ENCODE data around the gene KIFC3.
"Not testable (repeated sequence)": the region's sequence is repeated elsewhere in the genome, so short reads cannot be mapped to it uniquely, and the experiment has no call there.

KIFC3 gene

GRCh38 chr16:57788252-57788841 lies 13.9 kb downstream of the KIFC3 start:
- no peak overlapping the region for H3K27ac ChIP-seq (ENCODE audit: low read depth, low read length)
- H3K27me3 ChIP-seq (ENCODE audit: control insufficient read depth in 1 of 2, insufficient read depth in 2 of 2, low read length in 2 of 2), result no peaks in the 10 kb centered on the region
- no peak overlapping the region for H3K9ac ChIP-seq (ENCODE audit: low read length)
- no peak overlapping the region for H3K4me3 ChIP-seq (ENCODE audit: low read depth in 1 of 2, low read length in 2 of 2)
- no peaks in the 10 kb centered on the region for H3K4me1 ChIP-seq (ENCODE audit: insufficient read depth, low read length)
- peaks cover 7% of the 10 kb centered on the region for H3K36me3 ChIP-seq (ENCODE audit: insufficient read depth, low read length)
- H3K9me3 ChIP-seq (ENCODE audit: low read length), result no peaks in the 10 kb centered on the region

- no peak overlapping the region for H3K27ac ChIP-seq (ENCODE audit: low read depth, low read length)
- no peaks in the 10 kb centered on the region for H3K4me1 ChIP-seq (ENCODE audit: insufficient read depth, low read length)
- no peaks in the 10 kb centered on the region for H3K27me3 ChIP-seq (ENCODE audit: control insufficient read depth in 1 of 2, insufficient read depth in 2 of 2, low read length in 2 of 2)
- H3K9me3 ChIP-seq (ENCODE audit: low read length), result no peaks in the 10 kb centered on the region
- H3K36me3 ChIP-seq (ENCODE audit: insufficient read depth, low read length), result peaks cover 7% of the 10 kb centered on the region
- H3K4me3 ChIP-seq (ENCODE audit: low read depth in 1 of 2, low read length in 2 of 2), result no peak overlapping the region
- H3K9ac ChIP-seq (ENCODE audit: low read length), result no peak overlapping the region
Observed at GRCh38 chr16:57787519-57787905, 14.8 kb downstream of the KIFC3 start.

- Histone ChIP-seq H3K27me3 (ENCODE audit: control insufficient read depth in 1 of 2, insufficient read depth in 2 of 2, low read length in 2 of 2) (no peaks in the 10 kb centered on the region), H3K4me1 (ENCODE audit: insufficient read depth, low read length) (no peaks in the 10 kb centered on the region), H3K27ac (ENCODE audit: low read depth, low read length) (no peak overlapping the region), H3K36me3 (ENCODE audit: insufficient read depth, low read length) (peaks cover 7% of the 10 kb centered on the region), H3K4me3 (ENCODE audit: low read depth in 1 of 2, low read length in 2 of 2) (no peak overlapping the region), H3K9ac (ENCODE audit: low read length) (no peak overlapping the region), H3K9me3 (ENCODE audit: low read length) (no peaks in the 10 kb centered on the region)
Observed at GRCh38 chr16:57786632-57787518, 15.4 kb downstream of the KIFC3 start.

- Histone ChIP-seq H3K36me3 (ENCODE audit: insufficient read depth, low read length) (peaks cover 7% of the 10 kb centered on the region), H3K9ac (ENCODE audit: low read length) (no peak overlapping the region), H3K27me3 (ENCODE audit: control insufficient read depth in 1 of 2, insufficient read depth in 2 of 2, low read length in 2 of 2) (no peaks in the 10 kb centered on the region), H3K27ac (ENCODE audit: low read depth, low read length) (no peak overlapping the region), H3K4me1 (ENCODE audit: insufficient read depth, low read length) (no peaks in the 10 kb centered on the region), H3K9me3 (ENCODE audit: low read length) (no peaks in the 10 kb centered on the region), H3K4me3 (ENCODE audit: low read depth in 1 of 2, low read length in 2 of 2) (no peak overlapping the region)
Observed at GRCh38 chr16:57785924-57786323, 16.4 kb downstream of the KIFC3 start.

- Histone ChIP-seq H3K9ac (ENCODE audit: low read length) (no peak overlapping the region), H3K4me3 (ENCODE audit: low read depth in 1 of 2, low read length in 2 of 2) (no peak overlapping the region), H3K27me3 (ENCODE audit: control insufficient read depth in 1 of 2, insufficient read depth in 2 of 2, low read length in 2 of 2) (no peaks in the 10 kb centered on the region), H3K36me3 (ENCODE audit: insufficient read depth, low read length) (peaks cover 3% of the 10 kb centered on the region), H3K27ac (ENCODE audit: low read depth, low read length) (no peak overlapping the region), H3K9me3 (ENCODE audit: low read length) (no peaks in the 10 kb centered on the region), H3K4me1 (ENCODE audit: insufficient read depth, low read length) (no peaks in the 10 kb centered on the region)
Observed at GRCh38 chr16:57785385-57785784, 16.9 kb downstream of the KIFC3 start.

- no peak overlapping the region for H3K9ac ChIP-seq (ENCODE audit: low read length)
- H3K4me3 ChIP-seq (ENCODE audit: low read depth in 1 of 2, low read length in 2 of 2), result no peak overlapping the region
- H3K27ac ChIP-seq (ENCODE audit: low read depth, low read length), result no peak overlapping the region
- no peaks in the 10 kb centered on the region for H3K9me3 ChIP-seq (ENCODE audit: low read length)
- H3K36me3 ChIP-seq (ENCODE audit: insufficient read depth, low read length), result no peaks in the 10 kb centered on the region
- H3K27me3 ChIP-seq (ENCODE audit: control insufficient read depth in 1 of 2, insufficient read depth in 2 of 2, low read length in 2 of 2), result no peaks in the 10 kb centered on the region
- H3K4me1 ChIP-seq (ENCODE audit: insufficient read depth, low read length), result no peaks in the 10 kb centered on the region
Observed at GRCh38 chr16:57784334-57784733, 18.0 kb downstream of the KIFC3 start.

GRCh38 chr16:57783883-57784282 lies 18.4 kb downstream of the KIFC3 start:
- Histone ChIP-seq H3K4me3 (ENCODE audit: low read depth in 1 of 2, low read length in 2 of 2) (no peak overlapping the region), H3K4me1 (ENCODE audit: insufficient read depth, low read length) (no peaks in the 10 kb centered on the region), H3K9ac (ENCODE audit: low read length) (no peak overlapping the region), H3K36me3 (ENCODE audit: insufficient read depth, low read length) (no peaks in the 10 kb centered on the region), H3K27ac (ENCODE audit: low read depth, low read length) (no peak overlapping the region), H3K27me3 (ENCODE audit: control insufficient read depth in 1 of 2, insufficient read depth in 2 of 2, low read length in 2 of 2) (no peaks in the 10 kb centered on the region), H3K9me3 (ENCODE audit: low read length) (no peaks in the 10 kb centered on the region)

GRCh38 chr16:57783116-57783515 lies 19.2 kb downstream of the KIFC3 start:
- no peak overlapping the region for H3K27ac ChIP-seq (ENCODE audit: low read depth, low read length)
- H3K4me1 ChIP-seq (ENCODE audit: insufficient read depth, low read length), result no peaks in the 10 kb centered on the region
- H3K27me3 ChIP-seq (ENCODE audit: control insufficient read depth in 1 of 2, insufficient read depth in 2 of 2, low read length in 2 of 2), result no peaks in the 10 kb centered on the region
- no peak overlapping the region for H3K9ac ChIP-seq (ENCODE audit: low read length)
- no peaks in the 10 kb centered on the region for H3K9me3 ChIP-seq (ENCODE audit: low read length)
- H3K36me3 ChIP-seq (ENCODE audit: insufficient read depth, low read length), result no peaks in the 10 kb centered on the region
- H3K4me3 ChIP-seq (ENCODE audit: low read depth in 1 of 2, low read length in 2 of 2), result no peak overlapping the region

GRCh38 chr16:57782607-57783055 lies 19.7 kb downstream of the KIFC3 start:
- not testable (repeated sequence) for H3K36me3 ChIP-seq (ENCODE audit: insufficient read depth, low read length); H3K27ac ChIP-seq (ENCODE audit: low read depth, low read length)

GRCh38 chr16:57781741-57782606 lies 20.3 kb downstream of the KIFC3 start:
- Histone ChIP-seq H3K9ac (ENCODE audit: low read length) (no peak overlapping the region), H3K9me3 (ENCODE audit: low read length) (no peaks in the 10 kb centered on the region), H3K4me3 (ENCODE audit: low read depth in 1 of 2, low read length in 2 of 2) (no peak overlapping the region), H3K27me3 (ENCODE audit: control insufficient read depth in 1 of 2, insufficient read depth in 2 of 2, low read length in 2 of 2) (no peaks in the 10 kb centered on the region), H3K36me3 (ENCODE audit: insufficient read depth, low read length) (no peaks in the 10 kb centered on the region), H3K27ac (ENCODE audit: low read depth, low read length) (no peak overlapping the region), H3K4me1 (ENCODE audit: insufficient read depth, low read length) (no peaks in the 10 kb centered on the region)

More at GRCh38 chr16:57782607-57783055, 19.7 kb downstream of the KIFC3 start:
- H3K4me3 ChIP-seq (ENCODE audit: low read depth in 1 of 2, low read length in 2 of 2); H3K9ac ChIP-seq (ENCODE audit: low read length); H3K27me3 ChIP-seq (ENCODE audit: control insufficient read depth in 1 of 2, insufficient read depth in 2 of 2, low read length in 2 of 2); H3K4me1 ChIP-seq (ENCODE audit: insufficient read depth, low read length); H3K9me3 ChIP-seq (ENCODE audit: low read length): not testable (repeated sequence)

- H3K27me3 ChIP-seq (ENCODE audit: control insufficient read depth in 1 of 2, insufficient read depth in 2 of 2, low read length in 2 of 2), result no peaks in the 10 kb centered on the region
- H3K9me3 ChIP-seq (ENCODE audit: low read length), result no peaks in the 10 kb centered on the region
- H3K36me3 ChIP-seq (ENCODE audit: insufficient read depth, low read length), result no peaks in the 10 kb centered on the region
- H3K4me3 ChIP-seq (ENCODE audit: low read depth in 1 of 2, low read length in 2 of 2), result no peak overlapping the region
- H3K4me1 ChIP-seq (ENCODE audit: insufficient read depth, low read length), result no peaks in the 10 kb centered on the region
- H3K9ac ChIP-seq (ENCODE audit: low read length), result no peak overlapping the region
- H3K27ac ChIP-seq (ENCODE audit: low read depth, low read length), result no peak overlapping the region
Observed at GRCh38 chr16:57781349-57781740, 20.9 kb downstream of the KIFC3 start.

Measured in muscle layer of colon (tissue), 2 donors.